Neural cell (in vitro differentiated cells): ENCODE data around the gene FNDC10. TPM values are rescaled to one million over a fixed set of nuclear protein-coding genes. Genes with fewer than 3 reads are reported as not detected.

Source experiments
- H2AFZ ChIP-seq: fragments of 200-600, 300-800 bp; sonication (generic), shearing (Covaris generic); 2 replicates; pipeline ENCODE4 v1.6.0; 2014; ENCODE audit warnings: low read depth, mild to moderate bottlenecking, antibody characterized with exemption, low read length, moderate library complexity
- H3F3A ChIP-seq: fragments of 200-600 bp; shearing (Covaris generic); 2 replicates; pipeline ENCODE4 v1.6.1; 2016; ENCODE audit warnings: mild to moderate bottlenecking, moderate library complexity, mixed read lengths, antibody characterized with exemption, low read length; ENCODE audit not compliant: insufficient read depth, poor library complexity, severe bottlenecking
- H3K27ac ChIP-seq: fragments of 200-600, 300-800 bp; sonication (generic), shearing (Covaris generic); 2 replicates; pipeline ENCODE4 v1.5.1; 2014; ENCODE audit warnings: mild to moderate bottlenecking, low read length, moderate library complexity
- H3K27me3 ChIP-seq: fragments of 300-800, 200-600 bp; sonication (generic), shearing (Covaris generic); 2 replicates; pipeline ENCODE4 v1.6.0; 2014; ENCODE audit warnings: mild to moderate bottlenecking, low read depth, low read length, moderate library complexity; ENCODE audit not compliant: insufficient read depth
- H3K36me3 ChIP-seq: fragments of 300-800, 200-600 bp; sonication (generic), shearing (Covaris generic); 2 replicates; pipeline ENCODE4 v1.5.1; 2014; ENCODE audit warnings: mild to moderate bottlenecking, antibody characterized with exemption, low read length, moderate library complexity; ENCODE audit not compliant: insufficient read depth
- H3K4me2 ChIP-seq: fragments of 300-800, 200-600 bp; sonication (generic), shearing (Covaris generic); 2 replicates; pipeline ENCODE4 v1.6.0; 2014; ENCODE audit warnings: mild to moderate bottlenecking, low read length
- H3K4me3 ChIP-seq: fragments of 300-800, 200-600 bp; sonication (generic), shearing (Covaris generic); 2 replicates; pipeline ENCODE4 v1.5.1; 2014; ENCODE audit warnings: mild to moderate bottlenecking, low read length, moderate library complexity
- H3K79me2 ChIP-seq: fragments of 200-600 bp; shearing (Covaris generic); replicated peaks from 2 replicates; pipeline ENCODE4 v1.6.0; 2014; ENCODE audit warnings: mild to moderate bottlenecking, low read length, moderate library complexity; ENCODE audit not compliant: insufficient read depth
- H3K9ac ChIP-seq: fragments of 300-800, 200-600 bp; sonication (generic), shearing (Covaris generic); 2 replicates; pipeline ENCODE4 v1.6.1; 2016; ENCODE audit warnings: mild to moderate bottlenecking, low read length, mixed read lengths
- H3K9me2 ChIP-seq: fragments of 200-600 bp; shearing (Covaris generic); 2 replicates; pipeline ENCODE4 v1.6.1; 2016; ENCODE audit warnings: mild to moderate bottlenecking, low read length, mixed read lengths; ENCODE audit not compliant: insufficient read depth
- H3K9me3 ChIP-seq: fragments of 200-600, 300-800 bp; sonication (generic), shearing (Covaris generic); 2 replicates; pipeline ENCODE4 v1.6.1; 2016; ENCODE audit warnings: mild to moderate bottlenecking, mixed run types, low read length, moderate library complexity, mixed read lengths
- H4K20me1 ChIP-seq: fragments of 200-600 bp; shearing (Covaris generic); 2 replicates; pipeline ENCODE4 v1.6.1; 2016; ENCODE audit warnings: mild to moderate bottlenecking, mixed run types; ENCODE audit not compliant: insufficient read depth
- EP300 ChIP-seq: fragments of 450-650 bp; conservative IDR thresholded peaks from 2 replicates; pipeline ENCODE4 v1.6.1; 2014; ENCODE audit warnings: antibody characterized with exemption, mild to moderate bottlenecking, moderate library complexity; ENCODE audit not compliant: poor library complexity, severe bottlenecking
- EZH2 ChIP-seq: fragments of 200-600, 300-800 bp; shearing (Covaris generic), sonication (generic); IDR thresholded peaks from 2 replicates; pipeline ENCODE4 v1.6.1; 2014; ENCODE audit warnings: antibody characterized with exemption, low read length, borderline replicate concordance, mild to moderate bottlenecking; ENCODE audit not compliant: insufficient read depth, poor library complexity, severe bottlenecking
- MXI1 ChIP-seq: fragments of 450-650 bp; conservative IDR thresholded peaks from 2 replicates; pipeline ENCODE4 v1.6.1; 2014; ENCODE audit warnings: antibody characterized with exemption, mild to moderate bottlenecking; ENCODE audit not compliant: poor library complexity, severe bottlenecking
- POLR2AphosphoS5 ChIP-seq: IDR thresholded peaks from 2 replicates; pipeline ENCODE4 v1.6.1; 2012
- RAD21 ChIP-seq: fragments of 450-650 bp; conservative IDR thresholded peaks from 2 replicates; pipeline ENCODE4 v1.6.1; 2014; ENCODE audit warnings: antibody characterized with exemption, mild to moderate bottlenecking, moderate library complexity
- REST ChIP-seq: IDR thresholded peaks from 2 replicates; pipeline ENCODE4 v1.6.1; 2012; ENCODE audit warnings: borderline replicate concordance
- SMC3 ChIP-seq: fragments of 450-650 bp; conservative IDR thresholded peaks from 2 replicates; pipeline ENCODE4 v1.6.1; 2014; ENCODE audit warnings: antibody characterized with exemption, mild to moderate bottlenecking, moderate library complexity; ENCODE audit not compliant: poor library complexity
- TAF1 ChIP-seq: IDR thresholded peaks from 2 replicates; pipeline ENCODE4 v1.6.1; 2012; ENCODE audit warnings: low read depth
- polyA plus RNA-seq: library from polyadenylated mRNA; depleted of rRNA; stranded (reverse); fragments of >200 nt; gene quantifications from 2 replicates; pipeline ENCODE4 v1.2.3, GENCODE V29; 2014
- TF ChIP-seq, protein P1 (sequence below): fragments of 450-650 bp; IDR thresholded peaks from 2 replicates; pipeline ENCODE4 v1.5.1; 2014; ENCODE audit warnings: antibody characterized with exemption, mild to moderate bottlenecking, moderate library complexity; ENCODE audit not compliant: poor library complexity, severe bottlenecking

FNDC10 gene
- polyA plus RNA-seq, 1 donor from 2014 or later, result 4.5 TPM

- Histone ChIP-seq H3K36me3 (no peaks in the 10 kb centered on the region), H3K4me3 (no peak overlapping the region), H3K79me2 (no peaks in the 10 kb centered on the region), H2AFZ (no peak overlapping the region), H4K20me1 (no peaks in the 10 kb centered on the region), H3K27ac (no peak overlapping the region), H3K9me2 (no peaks in the 10 kb centered on the region), H3K4me2 (no peak overlapping the region), H3K27me3 (no peaks in the 10 kb centered on the region), H3F3A (no peaks in the 10 kb centered on the region), H3K9me3 (no peaks in the 10 kb centered on the region), H3K9ac (no peak overlapping the region)
- no peak for TF ChIP-seq POLR2AphosphoS5
These were observed 20.7 kb upstream of the FNDC10 start for GRCh38 chr1:1620433-1621139.

- Histone ChIP-seq H3K9me2 (no peaks in the 10 kb centered on the region), H3K9me3 (no peaks in the 10 kb centered on the region), H3K79me2 (no peaks in the 10 kb centered on the region), H3K4me3 (no peak overlapping the region), H3F3A (no peaks in the 10 kb centered on the region), H3K36me3 (no peaks in the 10 kb centered on the region), H2AFZ (no peak overlapping the region), H3K27ac (no peak overlapping the region), H4K20me1 (no peaks in the 10 kb centered on the region), H3K27me3 (no peaks in the 10 kb centered on the region), H3K4me2 (no peak overlapping the region), H3K9ac (no peak overlapping the region)
- TF ChIP-seq REST (no peak), SMC3 (no peak), RAD21 (no peak), TAF1 (no peak)
- TF ChIP-seq, protein P1, sequence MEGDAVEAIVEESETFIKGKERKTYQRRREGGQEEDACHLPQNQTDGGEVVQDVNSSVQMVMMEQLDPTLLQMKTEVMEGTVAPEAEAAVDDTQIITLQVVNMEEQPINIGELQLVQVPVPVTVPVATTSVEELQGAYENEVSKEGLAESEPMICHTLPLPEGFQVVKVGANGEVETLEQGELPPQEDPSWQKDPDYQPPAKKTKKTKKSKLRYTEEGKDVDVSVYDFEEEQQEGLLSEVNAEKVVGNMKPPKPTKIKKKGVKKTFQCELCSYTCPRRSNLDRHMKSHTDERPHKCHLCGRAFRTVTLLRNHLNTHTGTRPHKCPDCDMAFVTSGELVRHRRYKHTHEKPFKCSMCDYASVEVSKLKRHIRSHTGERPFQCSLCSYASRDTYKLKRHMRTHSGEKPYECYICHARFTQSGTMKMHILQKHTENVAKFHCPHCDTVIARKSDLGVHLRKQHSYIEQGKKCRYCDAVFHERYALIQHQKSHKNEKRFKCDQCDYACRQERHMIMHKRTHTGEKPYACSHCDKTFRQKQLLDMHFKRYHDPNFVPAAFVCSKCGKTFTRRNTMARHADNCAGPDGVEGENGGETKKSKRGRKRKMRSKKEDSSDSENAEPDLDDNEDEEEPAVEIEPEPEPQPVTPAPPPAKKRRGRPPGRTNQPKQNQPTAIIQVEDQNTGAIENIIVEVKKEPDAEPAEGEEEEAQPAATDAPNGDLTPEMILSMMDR, result peak; percentile 11
These were observed 20.0 kb upstream of the FNDC10 start for GRCh38 chr1:1619917-1620361.

GRCh38 chr1:1618396-1619068 lies 18.6 kb upstream of the FNDC10 start:
- no peaks in the 10 kb centered on the region for H4K20me1 ChIP-seq
- H3K36me3 ChIP-seq, result no peaks in the 10 kb centered on the region

More at GRCh38 chr1:1618396-1619068, 18.6 kb upstream of the FNDC10 start:
- Histone ChIP-seq H3K4me2 (no peak overlapping the region), H2AFZ (no peak overlapping the region), H3K9me3 (no peaks in the 10 kb centered on the region), H3F3A (no peaks in the 10 kb centered on the region), H3K79me2 (peaks cover 12% of the 10 kb centered on the region), H3K27me3 (no peaks in the 10 kb centered on the region), H3K4me3 (no peak overlapping the region), H3K27ac (no peak overlapping the region), H3K9me2 (no peaks in the 10 kb centered on the region), H3K9ac (no peak overlapping the region)
- TF ChIP-seq EP300, result no peak
- no peak for TF ChIP-seq MXI1
- no peak for TF ChIP-seq RAD21
- TF ChIP-seq SMC3, result no peak
- TF ChIP-seq, protein P1, result no peak
- no peak for TF ChIP-seq EZH2
- TF ChIP-seq TAF1, result no peak
- TF ChIP-seq POLR2AphosphoS5, result no peak
- TF ChIP-seq REST, result no peak
